Lung (tissue), 12 donors: ENCODE measurements around the gene HMX2. TPM values are rescaled to one million over a fixed set of nuclear protein-coding genes. Genes with fewer than 3 reads are reported as not detected.

ENCODE experiments used
- ATAC-seq: fragments of 200-7000 bp; cut with Tn5 transposase; one replicate; pipeline ENCODE4 v1.9.1; 2020; ENCODE audit warnings: moderate number of reproducible peaks; ENCODE audit not compliant: insufficient read depth, low FRiP score
- DNase-seq, 3 donors: peaks; one replicate each; pipeline ENCODE4 v3.0.0-alpha.2; 2013 to 2017
- H3K27ac ChIP-seq, 2 donors: one replicate each; pipeline ENCODE4 v1.5.1; 2013; ENCODE audit warnings: mild to moderate bottlenecking in 2 of 2, moderate library complexity in 2 of 2, control low read depth in 1 of 2, inconsistent platforms in 1 of 2, low read depth in 1 of 2, low read length in 1 of 2
- H3K27me3 ChIP-seq, 3 donors: one replicate each; pipeline ENCODE4 v1.5.1; 2013; ENCODE audit warnings: low read length in 2 of 3; ENCODE audit not compliant: control insufficient read depth in 3 of 3, insufficient read depth in 3 of 3
- H3K36me3 ChIP-seq, 4 donors: one replicate each; pipeline ENCODE4 v1.5.1; 2013; ENCODE audit warnings: low read length in 4 of 4, mild to moderate bottlenecking in 1 of 4, moderate library complexity in 1 of 4; ENCODE audit not compliant: control insufficient read depth in 4 of 4, insufficient read depth in 4 of 4
- H3K4me1 ChIP-seq, 5 donors: one replicate each; pipeline ENCODE4 v1.5.1; 2013; ENCODE audit warnings: low read length in 5 of 5, mild to moderate bottlenecking in 2 of 5, moderate library complexity in 1 of 5; ENCODE audit not compliant: control insufficient read depth in 5 of 5, insufficient read depth in 5 of 5
- H3K4me3 ChIP-seq: one replicate; pipeline ENCODE4 v1.5.1; 2013; ENCODE audit warnings: mild to moderate bottlenecking, control low read depth, moderate library complexity
- H3K9ac ChIP-seq, 2 donors: one replicate each; pipeline ENCODE4 v1.5.1; 2013; ENCODE audit warnings: low read length in 2 of 2, control low read depth in 1 of 2; ENCODE audit not compliant: insufficient read depth in 1 of 2
- H3K9me3 ChIP-seq, 4 donors: one replicate each; pipeline ENCODE4 v1.5.1; 2013; ENCODE audit warnings: low read length in 3 of 4, mild to moderate bottlenecking in 1 of 4, moderate library complexity in 1 of 4; ENCODE audit not compliant: control insufficient read depth in 4 of 4, insufficient read depth in 3 of 4
- CTCF ChIP-seq: IDR thresholded peaks from 2 replicates; pipeline ENCODE4 v1.5.1; 2012; ENCODE audit warnings: mild to moderate bottlenecking; ENCODE audit errors: control extremely low read depth, extremely low read depth
- WGBS, 2 donors: extraction: QIAGEN DNeasy Blood & Tissue Kit; methylation state at CpG; one replicate each; pipeline ENCODE4 v1.1.7; 2013; 5-methylcytosine and 5-hydroxymethylcytosine counted together
- polyA plus RNA-seq, 2 donors: library from polyadenylated mRNA; stranded (reverse); fragments of 200-250 nt; gene quantifications; one replicate each; pipeline ENCODE4 v1.2.1, GENCODE V29; 2013
- total RNA-seq, 2 donors: library from RNA; depleted of rRNA in 1 of 2; stranded (reverse); fragments of >200 nt in 1 of 2; gene quantifications; one replicate each; pipeline ENCODE4 v1.2.1, GENCODE V29; 2014 to 2021
- donor health status: control.
- donor health status: control.
- donor health status: Bipolar disorder and iron deficiency.
- donor health status: healthy.
- donor health status: DM: yes; HTN: yes; CAD: no.

Gene HMX2
- total and polyA plus RNA-seq, 4 donors, result not detected

GRCh38 chr10:123143825-123144168, 4.1 kb upstream of the HMX2 start:
- 9 to 11% methylated on average over 10 of the region's 10 CpGs for WGBS, 2 donors
- no peaks in the 10 kb centered on the region for H3K36me3 ChIP-seq
- TF ChIP-seq CTCF, result no peak
- ATAC-seq (no peak), DNase-seq (no peak)
- H3K27ac ChIP-seq, result no peak overlapping the region
- H3K9me3 ChIP-seq, result peaks cover 0 to 12% (median 0%) of the 10 kb centered on the region in 4 donors
- H3K4me3 ChIP-seq, result no peak overlapping the region
- H3K9ac ChIP-seq, result no peak overlapping the region
- peaks cover 0 to 17% (median 4%) of the 10 kb centered on the region in 5 donors for H3K4me1 ChIP-seq
- H3K27me3 ChIP-seq, result peaks cover 15 to 95% (median 85%) of the 10 kb centered on the region in 3 donors

- Histone ChIP-seq H3K36me3 (no peaks in the 10 kb centered on the region), H3K4me1 (peaks cover 0 to 24% (median 5%) of the 10 kb centered on the region in 5 donors), H3K27ac (no peak overlapping the region), H3K9ac (no peak overlapping the region), H3K4me3 (no peak overlapping the region), H3K27me3 (peaks cover 23 to 93% (median 80%) of the 10 kb centered on the region in 3 donors), H3K9me3 (peaks cover 0 to 12% (median 0%) of the 10 kb centered on the region in 4 donors)
- 4 to 5% methylated on average over 29 of the region's 29 CpGs for WGBS, 2 donors
- no peak for DNase-seq
- no peak for TF ChIP-seq CTCF
- no peak for ATAC-seq
Measured at GRCh38 chr10:123144697-123145541, 3.0 kb upstream of the HMX2 start.

- H3K9me3 ChIP-seq, result peaks cover 0 to 12% (median 0%) of the 10 kb centered on the region in 4 donors
- H3K27me3 ChIP-seq, result peaks cover 23 to 94% (median 80%) of the 10 kb centered on the region in 3 donors
- no peak for ATAC-seq
- no peaks in the 10 kb centered on the region for H3K36me3 ChIP-seq
- no peak overlapping the region for H3K4me3 ChIP-seq
- DNase-seq, result no peak
- H3K9ac ChIP-seq, result no peak overlapping the region
- H3K4me1 ChIP-seq, result peaks cover 0 to 26% (median 10%) of the 10 kb centered on the region in 5 donors
- no peak for TF ChIP-seq CTCF
- 2 to 6% methylated on average over 14 of the region's 14 CpGs for WGBS, 2 donors
- H3K27ac ChIP-seq, result no peak overlapping the region
Measured at GRCh38 chr10:123145542-123146012, 2.4 kb upstream of the HMX2 start.
